HG03196 (cell line): ENCODE results near the gene FAM89B.

Experiments used
- ATAC-seq: cut with Tn5 transposase; IDR thresholded peaks from one replicate; pipeline ENCODE4 v1.9.1; 2021; ENCODE audit not compliant: unreplicated experiment

The FAM89B gene

DNA sequence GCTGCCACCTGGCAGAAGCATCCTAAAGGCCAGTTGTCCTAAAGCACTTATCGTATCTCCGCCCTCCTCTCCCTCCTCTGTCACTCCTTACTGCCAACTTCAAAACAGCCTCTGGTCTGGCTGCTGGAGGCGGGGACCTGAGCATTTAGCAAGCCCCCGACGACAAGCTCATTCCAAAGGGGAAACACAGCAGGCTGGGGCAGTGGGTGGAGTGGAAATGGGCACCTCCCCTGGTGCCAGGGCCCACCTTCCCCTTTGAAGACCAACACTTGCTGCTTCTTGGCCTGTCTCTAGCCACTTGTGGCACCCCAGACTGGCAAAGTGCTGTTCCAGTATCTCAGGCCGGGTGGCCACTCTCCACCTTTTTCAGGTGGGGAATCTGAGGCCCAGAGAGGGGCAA is 38.1 kb downstream of the FAM89B start:
- ATAC-seq = no peak

DNA sequence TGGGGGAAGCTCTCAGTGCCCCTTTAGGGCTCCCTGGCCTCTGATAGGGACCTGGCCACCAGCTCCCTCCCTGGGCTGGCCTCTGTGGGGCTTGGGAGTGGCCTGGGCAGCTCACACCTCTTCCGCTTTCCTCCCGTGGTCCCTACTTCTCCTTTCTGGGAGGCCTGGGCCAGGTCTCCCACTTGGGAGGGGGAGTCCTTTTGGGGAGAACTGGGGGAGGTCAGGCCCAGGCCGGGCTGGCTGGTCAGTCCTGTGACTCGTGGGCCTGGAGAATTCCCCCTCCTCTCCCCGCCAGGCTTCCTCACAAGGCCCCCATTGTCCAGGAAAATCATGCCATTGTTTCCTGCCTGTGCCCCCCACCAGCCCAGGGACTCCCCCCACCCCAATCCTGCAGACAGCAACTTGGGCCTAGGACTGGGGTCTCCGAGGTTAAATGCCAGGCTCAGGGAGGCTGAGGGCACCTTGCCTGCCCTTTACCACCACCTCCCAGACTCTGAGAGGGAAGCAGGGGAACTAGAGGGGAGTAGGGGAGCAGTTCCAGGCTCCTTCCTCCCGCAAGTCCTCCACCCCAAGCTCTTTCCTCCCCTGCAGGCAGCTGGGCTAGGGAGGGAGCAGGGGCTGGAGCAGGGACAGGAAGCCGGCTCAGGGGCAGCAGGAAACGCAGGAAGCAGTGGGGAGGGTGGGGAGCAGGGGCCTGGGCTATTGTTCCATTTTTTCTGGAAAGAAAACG is 38.9 kb downstream of the FAM89B start:
- no peak for ATAC-seq

DNA sequence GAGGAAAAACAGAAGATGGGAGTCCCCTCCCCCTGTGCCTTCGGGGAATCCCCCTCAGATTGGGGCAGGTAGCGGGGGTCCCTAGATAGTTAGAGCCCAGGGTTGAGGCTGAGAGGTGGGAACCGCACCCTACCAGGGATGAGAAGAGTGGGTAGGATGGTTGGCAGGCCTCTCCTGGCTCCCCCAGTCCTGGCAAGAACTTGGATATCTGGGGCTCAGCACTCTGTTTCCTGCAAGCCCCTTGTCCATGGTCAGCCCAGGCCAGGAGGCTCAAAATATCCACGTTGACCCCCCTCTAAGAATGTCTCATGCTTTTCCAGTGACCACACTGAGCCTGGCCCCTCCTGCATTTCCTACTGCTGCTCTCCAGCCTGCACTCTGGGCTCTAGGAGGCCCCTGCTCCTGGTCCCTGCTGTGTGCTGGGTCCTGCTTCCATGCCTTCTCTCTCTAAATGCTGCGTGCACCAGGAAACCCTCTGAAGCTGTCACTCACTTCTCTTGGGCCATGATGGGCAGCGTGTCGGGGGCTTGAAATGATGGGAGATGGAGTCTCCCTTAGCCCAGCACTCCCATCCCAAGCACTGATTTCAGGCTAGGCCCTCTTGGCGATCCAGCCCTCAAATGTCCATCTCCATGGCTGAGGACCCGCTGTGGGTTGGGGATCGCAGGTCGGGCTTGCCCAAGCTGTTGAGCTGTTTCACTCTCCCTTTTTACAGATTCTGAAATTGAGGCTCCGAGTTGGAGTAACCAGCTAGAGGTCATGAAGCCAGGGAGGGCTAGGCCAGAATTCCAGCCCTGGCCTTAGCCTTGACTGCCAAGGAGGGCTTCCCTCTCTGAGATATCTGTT is 39.6 kb downstream of the FAM89B start:
- ATAC-seq = no peak

DNA sequence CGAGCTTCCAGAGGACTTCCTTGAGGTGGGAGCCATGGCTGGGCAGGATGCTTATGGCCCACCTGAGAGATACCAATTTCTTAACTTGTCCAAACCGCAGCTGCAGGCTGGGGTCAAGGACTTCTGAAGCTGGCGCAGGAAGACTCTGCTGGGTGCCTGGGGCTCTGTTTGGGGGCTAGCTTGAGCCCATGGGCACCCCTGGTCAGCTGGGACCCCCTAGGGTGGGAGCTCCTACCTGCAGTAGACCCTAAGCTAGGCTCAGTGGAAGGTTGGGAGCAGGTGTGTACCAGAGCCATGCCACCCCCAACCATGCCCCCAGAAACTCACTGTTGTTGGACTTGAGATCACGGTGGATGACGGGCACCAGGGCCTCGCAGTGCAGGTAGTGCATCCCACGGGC is 40.4 kb downstream of the FAM89B start:
- no peak for ATAC-seq

DNA sequence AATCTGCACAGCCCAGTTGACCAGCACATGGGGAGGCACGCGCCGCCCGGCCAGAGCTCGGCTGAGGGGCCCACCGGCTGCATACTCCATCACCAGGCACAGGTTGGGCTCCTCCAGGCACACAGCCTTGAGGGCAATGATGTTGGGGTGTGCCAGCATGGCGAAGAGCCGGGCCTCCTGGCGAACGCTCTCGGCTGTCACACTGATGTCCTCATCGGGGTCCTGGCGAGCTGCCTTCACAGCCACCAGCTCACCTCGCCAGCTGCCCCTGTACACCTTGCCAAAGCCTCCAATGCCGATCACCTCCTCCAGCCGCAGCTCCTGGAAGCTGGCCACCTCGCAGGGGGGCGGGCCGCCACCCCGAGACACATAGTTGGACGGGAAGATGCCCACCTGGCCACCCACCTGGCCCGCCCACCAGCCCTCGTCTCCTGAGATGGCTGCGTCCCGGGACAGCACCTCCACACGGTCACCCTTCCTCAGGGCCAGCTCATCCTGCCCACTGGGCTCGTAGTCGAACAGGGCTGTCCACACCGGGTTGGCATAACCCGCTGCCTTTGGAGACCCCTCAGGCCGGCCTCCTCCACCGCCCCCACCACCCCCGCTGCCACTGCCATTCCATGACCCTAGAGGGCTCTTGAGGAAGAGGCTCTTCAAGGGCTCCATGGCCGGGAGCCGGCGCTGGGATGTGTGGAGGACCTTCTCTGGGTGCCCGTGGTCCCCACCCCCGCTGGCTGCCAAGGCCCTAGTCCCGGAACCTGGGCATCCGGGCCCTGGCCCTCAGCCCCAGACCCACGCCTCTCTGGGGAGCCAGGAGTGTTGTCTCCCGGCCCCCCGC is 41.0 kb downstream of the FAM89B start:
- no peak for ATAC-seq

DNA sequence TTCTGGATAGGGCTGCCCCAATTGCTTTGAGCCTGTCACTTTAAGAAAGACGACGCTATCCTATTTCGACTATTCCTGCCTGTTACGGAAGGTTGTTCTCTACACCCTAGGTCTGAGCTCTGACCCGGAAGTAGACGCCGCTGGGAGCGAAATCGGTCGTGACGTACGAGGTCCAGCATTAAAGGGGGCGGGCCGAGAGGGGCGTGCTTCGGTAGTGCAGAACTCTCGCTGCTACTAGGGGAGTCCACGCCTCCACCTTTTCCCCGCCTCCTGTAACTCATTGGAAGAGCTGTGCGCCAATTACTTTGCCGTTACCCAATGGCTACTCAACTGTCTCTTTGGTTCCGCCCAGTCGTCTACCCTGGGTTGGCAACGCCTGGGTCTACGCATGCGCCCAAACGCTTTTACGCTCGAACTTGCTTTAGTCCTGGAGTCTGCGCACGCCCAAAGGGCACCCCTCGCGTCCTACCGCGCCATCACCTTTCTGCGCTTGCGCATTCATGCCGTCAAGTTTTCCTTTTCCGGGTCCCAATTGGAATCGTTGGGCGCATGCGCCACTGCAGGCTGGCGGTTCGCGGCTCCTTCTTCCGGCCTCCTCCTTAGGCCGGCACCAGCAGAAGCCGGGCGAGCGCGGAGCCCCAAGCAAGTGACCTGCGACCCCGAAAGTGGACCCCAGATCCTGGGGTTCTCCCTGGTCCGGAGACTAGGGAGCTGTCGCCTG is 43.1 kb downstream of the FAM89B start, which contains the start of gene PCNX3:
Gene PCNX3 (plus strand): TSS at position 548 of the 721 bp plus-strand sequence. CDS start 536 bp downstream, outside the sequence.
- ATAC-seq = peak; percentile 75

DNA sequence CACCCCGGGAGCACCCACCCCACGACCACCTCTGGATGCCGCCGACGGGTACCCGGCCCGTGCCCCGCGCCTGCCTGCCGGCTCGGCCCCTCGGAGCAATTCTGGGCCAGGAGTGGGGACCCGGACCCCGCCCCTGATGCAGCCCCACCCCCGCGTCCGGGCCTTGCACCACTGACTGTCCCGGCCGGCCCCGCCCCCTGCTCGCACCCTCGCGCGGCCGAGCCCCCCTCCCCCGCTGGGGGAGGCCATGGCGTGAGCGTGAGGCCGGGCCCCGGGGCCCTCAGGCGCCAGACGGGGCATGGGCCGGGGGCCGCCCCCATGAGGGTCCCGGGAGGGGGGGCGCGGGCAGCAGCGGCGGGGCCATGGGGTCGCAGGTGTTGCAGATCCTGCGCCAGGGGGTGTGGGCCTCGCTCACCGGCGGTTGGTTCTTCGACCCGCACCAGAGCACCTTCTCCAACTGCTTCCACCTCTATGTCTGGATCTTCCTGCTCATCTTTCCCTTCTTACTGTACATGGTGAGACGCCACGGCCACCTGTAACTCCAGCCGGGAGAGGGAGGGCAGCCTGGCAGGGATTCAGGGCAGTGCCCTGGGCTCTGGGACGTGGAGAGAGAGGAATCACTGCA is 43.7 kb downstream of the FAM89B start:
- peak; percentile 3 for ATAC-seq

DNA sequence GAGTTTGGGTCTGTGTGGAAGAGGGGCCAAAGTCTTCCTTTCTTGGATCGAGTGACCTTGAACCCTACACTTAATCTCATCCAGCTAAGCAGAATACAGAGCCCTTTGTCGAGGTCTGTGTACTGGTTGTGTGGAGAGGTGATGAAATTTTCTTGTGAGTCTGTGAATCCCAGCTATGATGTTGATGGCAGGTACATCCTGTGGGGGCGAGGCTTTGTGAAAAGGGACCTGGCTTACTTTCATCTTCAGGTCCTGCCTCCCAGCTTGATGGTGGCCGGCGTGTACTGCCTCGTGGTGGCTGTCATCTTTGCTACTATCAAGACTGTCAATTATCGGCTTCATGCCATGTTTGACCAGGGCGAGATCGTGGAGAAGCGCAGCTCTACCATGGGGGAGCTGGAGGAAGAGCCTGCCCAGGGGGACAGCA is 44.2 kb downstream of the FAM89B start:
- ATAC-seq = no peak

DNA sequence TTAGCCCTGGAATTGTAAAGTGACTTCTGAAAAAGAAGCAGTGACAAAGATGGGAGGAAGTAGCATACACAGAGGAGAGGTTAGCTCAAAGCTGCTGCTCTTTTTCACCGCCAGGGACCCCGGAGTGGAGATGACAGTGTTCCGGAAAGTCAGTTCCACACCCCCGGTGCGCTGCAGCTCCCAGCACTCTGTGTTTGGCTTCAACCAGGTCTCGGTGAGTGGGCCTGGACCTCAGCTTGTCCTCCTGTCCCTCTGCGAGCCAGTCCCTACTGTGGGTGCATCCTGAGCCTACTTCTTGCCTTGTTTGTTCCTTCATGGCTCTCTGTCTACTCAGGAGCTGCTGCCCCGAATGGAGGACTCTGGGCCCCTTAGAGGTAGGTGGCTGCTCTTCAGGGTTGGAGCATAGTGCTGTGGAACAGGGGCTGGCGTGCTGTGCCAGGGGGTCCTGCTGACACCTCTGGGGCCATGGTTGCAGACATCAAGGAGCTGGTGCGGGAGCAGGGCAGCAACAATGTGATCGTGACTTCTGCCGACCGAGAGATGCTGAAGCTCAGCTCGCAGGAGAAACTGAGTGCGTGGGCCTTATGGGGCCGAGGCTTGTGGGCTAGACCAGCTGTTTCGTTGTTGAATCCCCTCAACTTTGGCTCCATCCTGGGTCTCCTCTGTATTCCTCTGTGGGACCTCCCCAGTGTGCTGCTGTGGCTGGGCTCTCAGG is 45.0 kb downstream of the FAM89B start:
- ATAC-seq = no peak

DNA sequence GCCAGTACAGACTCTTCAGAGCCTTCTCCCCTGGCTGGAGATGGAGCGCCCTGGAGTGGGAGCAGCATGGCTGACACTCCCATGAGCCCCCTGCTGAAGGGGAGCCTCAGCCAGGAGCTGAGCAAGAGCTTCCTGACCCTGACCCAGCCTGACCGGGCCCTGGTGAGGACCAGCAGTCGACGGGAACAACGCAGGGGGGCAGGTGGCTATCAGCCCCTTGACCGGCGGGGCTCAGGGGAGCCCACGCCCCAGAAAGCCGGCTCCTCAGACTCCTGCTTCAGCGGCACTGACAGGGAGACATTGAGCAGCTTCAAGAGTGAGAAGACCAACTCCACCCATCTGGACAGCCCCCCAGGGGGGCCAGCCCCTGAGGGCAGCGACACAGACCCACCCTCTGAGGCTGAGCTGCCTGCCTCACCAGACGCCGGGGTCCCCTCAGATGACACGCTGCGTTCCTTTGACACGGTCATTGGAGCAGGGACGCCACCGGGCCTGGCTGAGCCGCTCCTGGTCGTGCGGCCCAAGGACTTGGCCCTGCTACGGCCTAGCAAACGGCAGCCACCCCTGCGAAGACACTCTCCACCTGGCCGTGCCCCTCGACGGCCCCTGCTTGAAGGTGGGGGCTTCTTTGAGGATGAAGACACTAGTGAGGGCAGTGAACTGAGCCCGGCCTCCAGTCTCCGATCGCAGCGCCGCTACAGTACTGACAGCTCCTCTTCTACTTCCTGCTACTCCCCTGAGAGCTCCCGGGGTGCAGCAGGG is 45.8 kb downstream of the FAM89B start:
- ATAC-seq = no peak

DNA sequence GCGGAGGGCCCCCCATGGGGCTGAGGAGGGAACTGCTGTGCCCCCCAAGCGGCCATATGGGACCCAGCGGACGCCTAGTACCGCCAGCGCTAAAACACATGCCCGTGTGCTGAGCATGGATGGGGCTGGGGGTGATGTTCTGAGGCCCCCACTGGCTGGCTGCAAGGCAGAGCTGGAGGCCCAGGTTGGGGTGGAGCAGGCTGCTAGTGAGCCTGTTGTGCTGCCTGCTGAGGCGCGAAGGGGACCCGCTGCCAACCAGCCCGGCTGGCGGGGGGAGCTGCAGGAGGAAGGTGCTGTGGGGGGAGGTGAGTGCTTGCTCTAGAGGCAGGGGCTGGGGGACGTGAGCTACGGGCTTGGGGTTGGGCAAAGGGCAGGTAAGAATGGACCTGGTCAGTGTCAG is 46.4 kb downstream of the FAM89B start:
- no peak for ATAC-seq

DNA sequence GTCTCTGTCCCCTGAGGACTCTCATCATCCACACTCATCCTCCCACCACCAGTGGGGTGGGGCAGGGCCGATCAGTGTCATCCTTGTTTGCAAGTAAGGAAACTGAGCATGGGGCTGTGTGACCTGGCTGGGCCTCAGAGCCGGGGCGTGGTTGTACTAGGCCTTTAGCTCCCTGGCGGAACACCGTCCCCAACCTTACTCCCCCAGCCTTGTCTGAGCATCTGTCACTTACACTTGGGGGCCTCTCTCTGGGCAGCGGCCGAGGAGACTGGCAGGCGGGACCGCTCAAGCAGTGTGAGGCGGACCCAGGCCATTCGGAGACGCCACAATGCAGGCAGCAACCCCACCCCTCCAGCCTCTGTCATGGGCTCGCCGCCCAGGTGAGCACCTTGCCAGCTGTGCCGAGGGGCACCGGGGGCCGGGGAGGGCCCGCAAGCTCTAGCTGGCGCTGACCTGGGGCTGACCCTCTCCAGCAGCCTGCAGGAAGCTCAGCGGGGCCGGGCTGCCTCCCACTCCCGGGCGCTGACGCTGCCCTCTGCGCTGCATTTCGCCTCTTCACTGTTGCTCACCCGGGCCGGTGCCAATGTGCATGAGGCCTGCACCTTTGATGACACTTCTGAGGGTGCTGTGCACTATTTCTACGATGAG is 47.1 kb downstream of the FAM89B start:
- ATAC-seq = no peak

DNA sequence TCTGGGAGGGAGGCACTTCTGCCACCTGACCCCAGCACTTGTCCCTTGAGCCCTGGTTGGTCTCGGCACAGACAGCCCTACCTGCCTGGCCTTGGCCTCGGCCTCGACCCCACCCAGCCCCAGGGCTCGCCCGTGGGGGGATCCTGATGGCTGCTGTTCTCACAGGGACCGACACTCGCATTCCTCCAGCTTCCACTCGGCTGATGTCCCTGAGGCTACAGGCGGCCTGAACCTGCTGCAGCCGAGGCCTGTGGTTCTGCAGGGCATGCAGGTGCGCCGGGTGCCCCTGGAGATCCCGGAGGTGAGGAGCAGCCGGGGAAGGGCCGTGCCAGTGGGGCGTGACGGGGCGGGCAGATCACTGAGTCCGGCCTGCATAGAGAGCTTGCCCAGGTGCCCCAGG is 48.3 kb downstream of the FAM89B start:
- no peak for ATAC-seq

DNA sequence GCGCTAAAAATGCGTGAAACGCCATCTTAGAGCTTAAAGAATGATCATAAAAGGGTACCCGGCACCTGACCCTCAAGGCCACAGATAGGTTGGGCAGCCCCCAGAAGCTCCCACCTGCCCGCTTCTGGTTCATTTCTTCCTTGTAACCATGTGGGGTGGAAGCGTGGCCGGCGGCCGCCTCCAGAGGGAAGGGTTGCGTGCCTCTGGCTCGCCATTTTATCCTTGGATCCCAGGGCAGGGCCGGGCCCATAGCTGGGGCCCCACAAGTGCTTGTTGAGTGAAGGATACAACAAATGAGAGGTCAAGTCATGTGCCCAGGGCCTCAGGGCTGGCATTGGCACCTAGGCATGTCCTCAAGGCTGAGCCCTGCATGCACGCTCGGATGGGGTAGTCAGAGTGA is 49.1 kb downstream of the FAM89B start:
- ATAC-seq = no peak

DNA sequence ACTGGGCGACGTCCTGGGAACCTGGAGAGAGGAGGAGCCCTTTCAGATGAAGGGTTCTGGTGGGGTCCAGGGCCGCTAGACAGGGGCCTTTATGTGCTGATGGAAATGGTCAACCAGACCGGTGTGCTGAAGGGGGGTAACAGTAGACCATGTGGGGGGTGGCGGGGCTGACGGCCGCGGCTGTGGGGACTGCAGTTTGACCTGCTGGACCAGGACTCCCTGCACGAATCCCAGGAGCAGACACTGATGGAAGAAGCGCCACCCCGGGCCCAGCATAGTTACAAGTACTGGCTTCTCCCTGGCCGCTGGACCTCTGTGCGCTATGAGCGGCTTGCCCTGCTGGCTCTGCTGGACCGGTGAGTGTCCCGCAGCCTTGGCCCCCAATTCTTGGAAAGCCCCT is 49.7 kb downstream of the FAM89B start:
- no peak for ATAC-seq

DNA sequence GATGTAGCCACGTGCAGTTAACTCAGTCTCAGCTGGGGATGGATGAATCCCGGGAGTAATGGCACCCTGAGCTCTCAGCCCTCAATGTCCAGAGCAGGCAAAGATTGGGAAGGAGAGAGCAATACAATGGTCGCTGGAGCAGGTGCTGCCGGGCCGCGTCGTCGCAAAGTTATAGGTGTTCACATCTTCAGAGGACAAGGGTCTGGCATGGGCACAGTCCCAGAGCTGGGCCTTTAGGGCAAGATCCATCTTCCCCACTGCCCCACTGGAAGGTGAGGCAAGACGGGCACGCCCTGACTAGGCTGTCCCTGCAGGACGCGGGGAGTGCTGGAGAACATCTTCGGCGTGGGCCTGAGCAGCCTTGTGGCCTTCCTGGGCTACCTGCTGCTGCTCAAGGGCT is 50.8 kb downstream of the FAM89B start:
- no peak for ATAC-seq
